GM21381 (cell line): ENCODE measurements around the gene UGT1A8.
"Not testable (repeated sequence)": the region's sequence is repeated elsewhere in the genome, so short reads cannot be mapped to it uniquely, and the experiment has no call there.

Experiments
- ATAC-seq: cut with Tn5 transposase; IDR thresholded peaks from one replicate; pipeline ENCODE4 v1.9.1; 2021; ENCODE audit warnings: mild to moderate bottlenecking, moderate library complexity; ENCODE audit not compliant: unreplicated experiment

UGT1A8 gene

GRCh38 chr2:233681521-233682099, 64.2 kb downstream of the UGT1A8 start, which contains the start of gene UGT1A7:
Gene UGT1A7 (plus strand): TSS chr2:233681901. CDS start chr2:233681938, 37 bp downstream.
- ATAC-seq, result no peak

- ATAC-seq, result no peak
Observed at GRCh38 chr2:233684640-233685039, 67.2 kb downstream of the UGT1A8 start.

- no peak for ATAC-seq
Observed at GRCh38 chr2:233686928-233687327, 69.5 kb downstream of the UGT1A8 start.

- no peak for ATAC-seq
Observed at GRCh38 chr2:233688341-233688740, 70.9 kb downstream of the UGT1A8 start.

- ATAC-seq, result no peak
Observed at GRCh38 chr2:233689031-233689430, 71.6 kb downstream of the UGT1A8 start.

GRCh38 chr2:233689501-233689900, 72.1 kb downstream of the UGT1A8 start:
- no peak for ATAC-seq

GRCh38 chr2:233690444-233690843, 73.0 kb downstream of the UGT1A8 start:
- no peak for ATAC-seq

GRCh38 chr2:233691443-233692433, 74.3 kb downstream of the UGT1A8 start:
- no peak for ATAC-seq

GRCh38 chr2:233692648-233693047, 75.2 kb downstream of the UGT1A8 start, which contains the start of gene UGT1A6:
Gene UGT1A6 (plus strand): TSS chr2:233692890. CDS start chr2:233693005, 115 bp downstream.
- ATAC-seq, result no peak

GRCh38 chr2:233693963-233694362, 76.5 kb downstream of the UGT1A8 start:
- no peak for ATAC-seq

- no peak for ATAC-seq
Observed at GRCh38 chr2:233698740-233699139, 81.3 kb downstream of the UGT1A8 start.

- ATAC-seq, result no peak
Observed at GRCh38 chr2:233699424-233700027, 82.1 kb downstream of the UGT1A8 start.

- no peak for ATAC-seq
Observed at GRCh38 chr2:233700028-233700635, 82.7 kb downstream of the UGT1A8 start.

- not testable (repeated sequence) for ATAC-seq
Observed at GRCh38 chr2:233700842-233701241, 83.4 kb downstream of the UGT1A8 start.

GRCh38 chr2:233702238-233702637, 84.8 kb downstream of the UGT1A8 start:
- ATAC-seq, result no peak

GRCh38 chr2:233705911-233706506, 88.6 kb downstream of the UGT1A8 start:
- no peak for ATAC-seq

- no peak for ATAC-seq
Observed at GRCh38 chr2:233706720-233707119, 89.3 kb downstream of the UGT1A8 start.

- ATAC-seq, result no peak
Observed at GRCh38 chr2:233707940-233708644, 90.7 kb downstream of the UGT1A8 start.

- ATAC-seq, result no peak
Observed at GRCh38 chr2:233708942-233709341, 91.5 kb downstream of the UGT1A8 start.
